Nasal cavity respiratory epithelium epithelial cell of viscerocranial mucosa (primary cell): ENCODE measurements around the gene ADAMTSL5. TPM values are rescaled to one million over a fixed set of nuclear protein-coding genes. Genes with fewer than 3 reads are reported as not detected.

ENCODE experiments used
- total RNA-seq: library from RNA; depleted of rRNA; stranded (reverse); fragments of >200 nt; gene quantifications from 2 replicates; pipeline ENCODE4 v1.2.3, GENCODE V29; 2014

Gene ADAMTSL5
- 3.1 and 8.6 TPM in 2 replicates for total RNA-seq

GRCh38 chr19:1512671-1513498, at the start of gene ADAMTSL5:
Gene ADAMTSL5 (minus strand): TSS chr19:1513019. CDS start chr19:1510943, 2,076 bp downstream.

GRCh38 chr19:1523412-1524286, 10.8 kb upstream of the ADAMTSL5 start, which contains the start of gene PLK5:
Gene PLK5 (plus strand): TSS chr19:1524077. CDS start chr19:1526997, 2,920 bp downstream.

GRCh38 chr19:1491114-1491848, 21.5 kb downstream of the ADAMTSL5 start, which contains the start of gene REEP6:
Gene REEP6 (plus strand): TSS chr19:1491181. CDS start chr19:1491270, 89 bp downstream.

DNA sequence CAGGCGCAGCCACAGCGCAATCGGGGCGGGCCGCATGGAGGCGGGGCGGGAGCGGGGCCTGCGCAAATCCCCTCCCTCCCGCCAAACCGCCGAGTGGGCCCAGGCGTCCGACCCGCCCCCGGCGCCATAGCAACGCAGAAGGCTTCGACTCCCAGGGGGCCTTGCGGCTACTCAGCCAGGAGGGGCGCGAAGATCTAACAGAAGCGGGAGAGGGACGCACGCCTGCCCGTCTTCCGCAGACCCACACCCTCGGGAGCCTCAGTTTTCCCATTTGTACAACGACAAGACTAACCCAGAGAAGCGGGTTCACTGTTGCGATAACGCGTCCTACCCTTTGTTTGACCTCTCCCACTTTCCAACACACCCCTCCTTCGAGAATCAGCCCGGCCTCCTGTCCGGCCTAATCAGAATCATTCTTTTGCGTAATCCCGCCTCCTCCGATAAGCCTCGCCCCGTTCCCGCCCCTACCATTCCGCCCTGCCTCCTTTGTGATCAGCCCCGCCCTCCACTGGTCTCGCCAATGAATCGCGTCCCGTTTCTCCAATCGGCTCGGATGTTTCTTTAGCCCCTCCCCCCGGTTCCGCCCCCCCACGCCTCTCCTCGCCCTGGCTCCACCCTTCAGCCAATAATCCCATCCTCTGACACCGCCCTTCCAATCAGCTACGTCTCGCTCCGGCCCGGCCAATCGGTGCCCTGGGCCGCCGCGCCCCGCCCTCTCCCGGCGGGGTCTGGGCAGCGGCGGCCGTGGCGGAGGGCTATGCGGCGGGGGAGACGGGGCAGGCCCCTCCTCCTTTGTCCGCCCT, 22.3 kb downstream of the ADAMTSL5 start, which contains the start of gene PCSK4:
TSS of gene PCSK4 (minus strand) at position 40 of the 803 bp plus-strand sequence. CDS start at position 36, 4 bp downstream.

GRCh38 chr19:1478934-1479707, 33.7 kb downstream of the ADAMTSL5 start, which contains the start of gene C19orf25:
Gene C19orf25 (minus strand): TSS chr19:1479215. CDS start chr19:1478903, 312 bp downstream.

Other genes starting within 250 kb of the ADAMTSL5 start
- gene CIRBP, start 243.7 kb downstream of the ADAMTSL5 start, total RNA-seq = 82.7 and 181 TPM in 2 replicates
- gene FAM174C, start 237.5 kb downstream of the ADAMTSL5 start, total RNA-seq = 22.5 and 35.5 TPM in 2 replicates
- not detected in 2 replicates for gene EFNA2, start 227.1 kb downstream of the ADAMTSL5 start, total RNA-seq
- 64.0 and 67.3 TPM in 2 replicates for gene NDUFS7, start 129.1 kb downstream of the ADAMTSL5 start, total RNA-seq
- gene GAMT, start 111.5 kb downstream of the ADAMTSL5 start, total RNA-seq = 2.4 and 26.9 TPM in 2 replicates
- gene DAZAP1, start 105.4 kb downstream of the ADAMTSL5 start, total RNA-seq = 58.0 and 108 TPM in 2 replicates
- gene RPS15, start 74.6 kb downstream of the ADAMTSL5 start, total RNA-seq = 288 and 442 TPM in 2 replicates
- 0.14 and 0.34 TPM in 2 replicates for gene APC2, start 62.9 kb downstream of the ADAMTSL5 start, total RNA-seq
- 29.7 and 32.3 TPM in 2 replicates for gene C19orf25, start 33.8 kb downstream of the ADAMTSL5 start, total RNA-seq
- gene PCSK4, start 22.7 kb downstream of the ADAMTSL5 start, total RNA-seq = 0.68 and 1.2 TPM in 2 replicates
- gene REEP6, start 21.8 kb downstream of the ADAMTSL5 start, total RNA-seq = 1.4 and 4.2 TPM in 2 replicates
- not detected in 2 replicates for gene PLK5, start 11.1 kb upstream of the ADAMTSL5 start, total RNA-seq
- 34.9 and 56.7 TPM in 2 replicates for gene MEX3D, start 55.3 kb upstream of the ADAMTSL5 start, total RNA-seq
- 85.4 and 101 TPM in 2 replicates for gene MBD3, start 79.8 kb upstream of the ADAMTSL5 start, total RNA-seq
- 53.5 and 116 TPM in 2 replicates for gene UQCR11, start 92.4 kb upstream of the ADAMTSL5 start, total RNA-seq
- 82.7 and 196 TPM in 2 replicates for gene TCF3, start 139.6 kb upstream of the ADAMTSL5 start, total RNA-seq
- under 0.01 TPM in 2 replicates for gene ONECUT3, start 240.5 kb upstream of the ADAMTSL5 start, total RNA-seq